HG03280 (cell line): Measurements from ENCODE around the gene SRD5A3.

Experiments
- ATAC-seq: cut with Tn5 transposase; IDR thresholded peaks from one replicate; pipeline ENCODE4 v1.9.1; 2021; ENCODE audit warnings: mild to moderate bottlenecking, moderate library complexity; ENCODE audit not compliant: unreplicated experiment

Gene SRD5A3

GRCh38 chr4:55345980-55346850 lies at the start of gene SRD5A3:
Gene SRD5A3, plus strand, starts transcription at chr4:55346242. Its CDS starts 95 bp downstream, at chr4:55346337.
- ATAC-seq = peak; percentile 93

- ATAC-seq = no peak
Observed at GRCh38 chr4:55297346-55297745, 48.7 kb upstream of the SRD5A3 start.

- ATAC-seq = no peak
Observed at GRCh38 chr4:55303760-55304165, 42.3 kb upstream of the SRD5A3 start.

GRCh38 chr4:55304303-55304702 lies 41.7 kb upstream of the SRD5A3 start:
- no peak for ATAC-seq

- no peak for ATAC-seq
Observed at GRCh38 chr4:55308071-55308470, 38.0 kb upstream of the SRD5A3 start.

GRCh38 chr4:55311792-55312488 lies 34.1 kb upstream of the SRD5A3 start:
- no peak for ATAC-seq

GRCh38 chr4:55312489-55313101 lies 33.4 kb upstream of the SRD5A3 start:
- ATAC-seq = peak; percentile 69

GRCh38 chr4:55314141-55314820 lies 31.8 kb upstream of the SRD5A3 start:
- ATAC-seq = no peak

GRCh38 chr4:55318175-55319129 lies 27.6 kb upstream of the SRD5A3 start:
- ATAC-seq = no peak

- ATAC-seq = no peak
Observed at GRCh38 chr4:55321707-55322264, 24.3 kb upstream of the SRD5A3 start.

- no peak for ATAC-seq
Observed at GRCh38 chr4:55323375-55323774, 22.7 kb upstream of the SRD5A3 start.

- no peak for ATAC-seq
Observed at GRCh38 chr4:55326629-55327028, 19.4 kb upstream of the SRD5A3 start.

GRCh38 chr4:55329012-55329411 lies 17.0 kb upstream of the SRD5A3 start:
- no peak for ATAC-seq

- no peak for ATAC-seq
Observed at GRCh38 chr4:55330241-55330640, 15.8 kb upstream of the SRD5A3 start.

- ATAC-seq = no peak
Observed at GRCh38 chr4:55336138-55337034, 9.7 kb upstream of the SRD5A3 start.

GRCh38 chr4:55337944-55338343 lies 8.1 kb upstream of the SRD5A3 start:
- no peak for ATAC-seq

GRCh38 chr4:55338486-55338885 lies 7.6 kb upstream of the SRD5A3 start:
- ATAC-seq = no peak

GRCh38 chr4:55340266-55340665 lies 5.8 kb upstream of the SRD5A3 start:
- no peak for ATAC-seq

GRCh38 chr4:55343887-55344286 lies 2.2 kb upstream of the SRD5A3 start:
- ATAC-seq = no peak
